Liver (tissue), 3 donors: ENCODE results near the gene RAB31.

ENCODE experiments used
- RAD21 ChIP-seq, 2 donors: IDR thresholded peaks; 2 replicates each; pipeline ENCODE4 v1.6.1; 2016; ENCODE audit warnings: antibody characterized with exemption in 2 of 2, mild to moderate bottlenecking in 2 of 2
- TF ChIP-seq, protein P1 (sequence below): fragments of 150-350 bp; IDR thresholded peaks from 2 replicates; pipeline ENCODE4 v1.5.1; 2017; ENCODE audit warnings: improper control_type of control experiment, low read depth, low read length; ENCODE audit not compliant: missing input control
- donor health status: healthy.
- donor health status: healthy.

DNA sequence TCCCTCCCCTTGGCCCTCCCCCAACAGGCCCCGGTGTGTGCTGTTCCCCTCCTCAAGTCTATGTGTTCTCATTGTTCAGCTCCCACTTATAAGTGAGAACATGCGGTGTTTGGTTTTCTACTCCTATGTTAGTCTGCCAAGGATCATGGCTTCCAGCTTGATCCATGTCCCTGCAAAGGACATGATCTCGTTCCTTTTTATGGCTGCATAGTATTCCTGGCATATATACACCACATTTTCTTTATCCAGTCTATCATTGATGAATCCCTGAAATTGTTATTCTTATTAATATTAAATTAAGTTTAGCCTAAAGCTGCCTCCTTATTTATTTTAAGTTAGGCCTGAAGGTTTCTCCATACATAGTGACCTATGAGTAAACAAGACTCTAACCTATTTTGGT lies 18.8 kb upstream of the RAB31 start:
- TF ChIP-seq, protein P1, sequence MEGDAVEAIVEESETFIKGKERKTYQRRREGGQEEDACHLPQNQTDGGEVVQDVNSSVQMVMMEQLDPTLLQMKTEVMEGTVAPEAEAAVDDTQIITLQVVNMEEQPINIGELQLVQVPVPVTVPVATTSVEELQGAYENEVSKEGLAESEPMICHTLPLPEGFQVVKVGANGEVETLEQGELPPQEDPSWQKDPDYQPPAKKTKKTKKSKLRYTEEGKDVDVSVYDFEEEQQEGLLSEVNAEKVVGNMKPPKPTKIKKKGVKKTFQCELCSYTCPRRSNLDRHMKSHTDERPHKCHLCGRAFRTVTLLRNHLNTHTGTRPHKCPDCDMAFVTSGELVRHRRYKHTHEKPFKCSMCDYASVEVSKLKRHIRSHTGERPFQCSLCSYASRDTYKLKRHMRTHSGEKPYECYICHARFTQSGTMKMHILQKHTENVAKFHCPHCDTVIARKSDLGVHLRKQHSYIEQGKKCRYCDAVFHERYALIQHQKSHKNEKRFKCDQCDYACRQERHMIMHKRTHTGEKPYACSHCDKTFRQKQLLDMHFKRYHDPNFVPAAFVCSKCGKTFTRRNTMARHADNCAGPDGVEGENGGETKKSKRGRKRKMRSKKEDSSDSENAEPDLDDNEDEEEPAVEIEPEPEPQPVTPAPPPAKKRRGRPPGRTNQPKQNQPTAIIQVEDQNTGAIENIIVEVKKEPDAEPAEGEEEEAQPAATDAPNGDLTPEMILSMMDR: no peak
- TF ChIP-seq RAD21 (IDR thresholded peaks at IDR 0.05): no peak
